HG03439 (cell line): ENCODE data around the gene TMOD1.
A peak's percentile ranks its signal among the peaks of the same experiment; 100 is the strongest.
"Not testable (repeated sequence)": the region's sequence is repeated elsewhere in the genome, so short reads cannot be mapped to it uniquely, and the experiment has no call there.

Source experiments
- ATAC-seq: cut with Tn5 transposase; IDR thresholded peaks from one replicate; pipeline ENCODE4 v1.9.1; 2021; ENCODE audit warnings: mild to moderate bottlenecking, moderate library complexity; ENCODE audit not compliant: unreplicated experiment

TMOD1 gene

GRCh38 chr9:97497558-97498375 is 3.7 kb upstream of the TMOD1 start:
- ATAC-seq, result not testable (repeated sequence)

GRCh38 chr9:97498846-97499245 is 2.6 kb upstream of the TMOD1 start:
- not testable (repeated sequence) for ATAC-seq

DNA sequence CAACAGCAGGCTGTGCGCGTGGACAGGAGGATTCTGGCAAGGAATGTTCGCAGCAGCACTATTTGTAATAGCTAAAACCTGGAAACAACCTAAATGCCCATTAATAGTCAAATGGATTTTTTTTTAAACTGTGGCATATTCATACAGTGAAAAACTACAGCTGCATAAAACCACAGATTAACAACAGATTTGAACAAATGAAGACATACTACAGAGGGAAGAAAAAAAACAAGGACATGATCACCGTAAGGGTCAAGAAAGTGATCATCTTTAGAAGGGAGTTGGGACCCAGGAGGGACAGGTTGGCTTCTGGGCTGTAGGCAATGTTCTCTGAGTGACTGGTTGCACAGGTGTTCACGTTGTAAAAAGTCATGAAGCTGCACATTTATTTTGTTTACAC is 1.2 kb upstream of the TMOD1 start:
- no peak for ATAC-seq

DNA sequence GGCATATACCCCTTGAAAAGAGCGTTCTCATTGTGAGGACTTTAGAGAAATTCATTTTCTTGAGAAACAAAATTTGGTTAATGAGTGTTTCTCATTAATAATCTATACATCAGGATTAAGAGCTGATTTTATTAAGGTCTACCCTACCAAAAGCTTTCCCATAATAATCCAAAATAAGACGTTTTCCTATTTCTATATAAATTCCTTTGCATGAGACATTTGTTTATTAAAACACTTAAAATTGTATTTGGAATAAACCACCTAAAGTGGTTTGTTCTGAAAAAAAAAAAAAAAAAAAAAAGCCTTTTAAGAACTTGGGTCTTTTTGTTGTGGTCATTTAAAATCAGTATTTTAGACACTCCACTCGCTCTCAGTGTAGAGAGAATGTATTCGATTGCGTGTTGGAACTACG is 695 bp upstream of the TMOD1 start:
- ATAC-seq, result no peak

DNA sequence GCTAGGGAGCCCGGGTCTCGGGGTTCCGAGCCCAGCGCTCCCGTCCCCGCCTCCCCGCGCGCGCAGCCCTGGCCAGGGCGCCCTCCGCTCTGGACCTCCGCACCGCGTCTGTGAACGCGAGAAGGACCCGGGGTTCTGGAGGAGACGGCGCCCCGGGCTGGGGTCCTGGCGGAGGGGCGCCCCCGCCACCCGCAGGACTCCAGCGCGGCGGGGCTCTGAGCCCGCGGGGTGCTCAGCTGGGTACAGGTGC is 431 bp downstream of the TMOD1 start:
- ATAC-seq, result peak; percentile 30

GRCh38 chr9:97502222-97502983 is 937 bp downstream of the TMOD1 start:
- ATAC-seq, result no peak

DNA sequence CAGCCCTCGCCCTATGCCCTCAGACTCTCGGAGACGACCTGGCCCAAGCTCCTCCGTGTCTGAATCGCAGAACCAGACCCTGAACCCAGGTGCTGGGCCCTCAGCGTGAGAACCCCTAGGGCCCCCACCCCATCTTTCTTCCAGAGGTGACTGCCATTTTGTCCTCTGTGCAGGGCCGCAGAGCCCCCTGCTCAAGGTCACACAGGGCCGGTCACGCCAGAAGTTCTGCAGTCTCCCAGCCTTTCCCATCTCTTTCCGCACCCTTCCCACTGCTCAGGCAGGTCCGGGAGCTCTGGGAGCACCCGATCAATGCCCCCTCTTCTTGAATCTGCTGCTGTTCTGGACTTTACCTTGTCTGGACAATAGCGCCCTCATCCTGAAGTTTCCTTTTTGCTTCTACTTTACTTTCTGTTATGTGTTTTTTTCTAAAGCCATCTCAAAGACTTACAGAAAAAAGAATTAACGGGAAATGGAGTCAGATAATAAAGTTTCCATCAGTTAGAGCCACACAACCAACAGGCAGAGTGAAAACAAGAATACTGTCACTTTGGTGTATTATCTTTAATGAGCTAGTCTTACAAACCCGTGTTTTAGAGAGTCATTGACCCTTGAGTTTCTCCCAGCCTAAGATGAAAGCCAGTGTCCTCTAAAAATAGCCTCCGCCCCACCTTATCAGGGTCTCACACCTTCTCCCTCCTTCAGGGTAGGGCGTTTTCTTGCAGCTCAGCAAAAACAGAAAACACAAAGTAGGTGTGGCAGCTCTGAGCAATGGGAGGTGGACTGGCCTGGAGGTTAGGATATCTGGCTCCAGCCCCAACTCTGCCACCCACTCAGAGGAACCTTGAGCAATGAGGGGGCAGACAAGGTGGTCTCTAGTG is 1.8 kb downstream of the TMOD1 start:
- no peak for ATAC-seq

DNA sequence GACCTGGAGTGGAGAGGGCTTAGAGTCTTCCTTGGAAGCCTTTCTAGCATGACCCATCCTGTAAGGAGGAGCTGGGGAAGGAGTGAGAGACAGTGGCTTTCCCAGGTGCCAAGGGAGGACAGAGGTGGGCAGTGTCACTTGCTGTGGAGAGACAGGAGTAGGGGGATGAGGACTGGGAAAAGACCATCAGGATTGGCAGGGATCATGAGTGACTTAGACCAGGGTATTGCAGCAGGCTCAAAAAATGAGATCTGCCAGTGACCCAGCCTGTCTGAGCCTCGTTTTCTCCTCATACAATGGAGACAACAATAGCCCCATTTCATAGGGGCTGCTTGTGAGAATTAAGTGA is 2.4 kb downstream of the TMOD1 start:
- ATAC-seq, result no peak

- ATAC-seq, result no peak
These were observed 3.1 kb downstream of the TMOD1 start for GRCh38 chr9:97504381-97505216.

GRCh38 chr9:97505845-97506244 is 4.4 kb downstream of the TMOD1 start:
- ATAC-seq, result no peak

DNA sequence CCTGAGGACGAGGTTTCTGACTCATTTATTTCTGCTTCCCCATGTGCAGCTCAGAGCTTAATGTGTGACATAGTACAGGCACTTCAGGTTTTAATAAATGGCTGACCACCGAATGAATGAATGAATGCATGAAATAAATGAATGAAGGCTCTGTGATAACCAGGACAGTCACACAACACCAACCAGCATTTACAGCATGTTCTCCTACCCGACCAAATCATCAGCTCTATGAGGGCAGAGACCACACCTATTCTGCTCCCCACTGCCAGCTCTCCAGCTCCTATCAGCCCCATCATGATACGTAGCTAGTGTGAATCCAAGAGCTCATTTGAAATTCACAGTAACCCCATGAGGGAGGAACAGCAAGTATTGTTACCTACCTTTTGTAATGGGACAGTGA is 4.8 kb downstream of the TMOD1 start:
- ATAC-seq, result no peak

DNA sequence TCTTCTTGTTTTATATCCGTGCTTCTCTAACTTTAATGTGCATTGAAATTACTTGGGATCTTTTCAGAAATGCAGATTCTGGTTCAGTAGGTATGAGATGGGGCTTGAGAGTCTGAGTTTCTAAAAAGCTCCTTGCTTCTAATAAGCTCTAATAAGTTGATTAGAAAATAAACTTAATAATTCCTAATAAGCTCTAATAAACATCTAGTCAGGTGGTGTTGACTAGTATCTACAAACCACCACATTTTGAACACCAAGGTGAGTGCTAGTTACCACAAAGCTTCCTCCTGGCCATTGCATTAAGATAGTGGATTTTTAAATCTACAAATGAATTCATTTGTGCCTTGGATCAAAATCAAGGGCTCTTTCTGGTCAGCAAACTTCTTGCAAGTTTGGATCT is 5.3 kb downstream of the TMOD1 start:
- ATAC-seq, result no peak

GRCh38 chr9:97507428-97507984 is 6.0 kb downstream of the TMOD1 start:
- no peak for ATAC-seq

- ATAC-seq, result no peak
These were observed 7.4 kb downstream of the TMOD1 start for GRCh38 chr9:97508852-97509251.

GRCh38 chr9:97510797-97511654 is 9.6 kb downstream of the TMOD1 start:
- ATAC-seq, result peak; percentile 68

GRCh38 chr9:97511655-97512427 is 10.4 kb downstream of the TMOD1 start:
- peak; percentile 16 for ATAC-seq

- no peak for ATAC-seq
These were observed 11.6 kb downstream of the TMOD1 start for GRCh38 chr9:97512966-97513560.

GRCh38 chr9:97514531-97514930 is 13.1 kb downstream of the TMOD1 start:
- no peak for ATAC-seq
